ENCODE data around the gene SSC5D. TPM values are rescaled to one million over a fixed set of nuclear protein-coding genes. Genes with fewer than 3 reads are reported as not detected.

SSC5D gene
- total and polyA plus RNA-seq, 10 of the 15 experiments (the other 5 are each of a cell fraction or from before 2014, with no cell fraction given): 0.03 to 0.13 (median 0.05) TPM; not detected in 4

DNA sequence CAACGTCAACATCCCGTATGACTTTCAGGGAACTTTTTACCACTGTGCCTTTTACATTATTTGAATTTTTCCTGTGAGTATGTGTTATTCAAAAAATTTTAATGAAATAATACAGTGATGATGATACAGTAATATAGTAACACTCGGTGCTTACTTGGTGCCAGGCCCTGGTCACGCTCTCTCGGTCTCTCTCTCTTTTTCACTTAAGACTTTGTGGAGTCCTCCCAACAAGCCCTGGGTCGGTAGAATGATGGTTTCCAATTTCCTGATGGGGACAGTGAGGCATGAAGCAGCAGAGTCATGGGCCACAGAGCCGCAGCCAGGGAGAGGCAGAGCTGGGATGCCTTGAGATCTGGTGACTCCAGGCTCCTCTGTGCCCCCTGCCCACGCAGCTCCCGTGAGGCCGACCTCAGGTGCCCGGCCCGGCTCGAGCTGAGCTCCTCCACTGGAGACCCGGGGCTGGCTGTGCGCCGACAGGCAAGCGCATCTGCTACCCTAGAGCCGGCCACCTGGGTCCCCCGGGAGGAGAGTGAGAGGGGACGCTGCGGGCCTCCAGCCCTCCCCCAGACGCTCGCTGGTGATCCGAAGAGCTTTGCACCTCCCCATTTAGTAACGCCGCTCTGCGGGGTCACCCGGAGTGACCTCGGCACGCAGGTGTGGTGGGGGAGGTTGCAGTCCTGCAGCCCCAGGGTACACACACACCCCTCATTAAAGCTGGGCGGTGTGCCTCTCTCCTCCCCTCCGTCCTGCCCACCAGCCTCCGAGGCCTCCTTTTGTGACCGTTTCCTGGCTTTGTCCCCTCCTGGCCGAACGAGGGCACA, 61.5 kb downstream of the SSC5D start:
- no peak for DNase-seq (ENCODE audit: low read depth, low spot score)
- ChIA-PET SMC1A (ENCODE audit: uncharacterized antibody, unreplicated experiment) (no interaction called here), POLR2A (no interaction called here), RAD21 (ENCODE audit: unreplicated experiment) (no interaction called here), CTCF (interaction anchor here (0.6 to 0.9 kb wide), 2 partner anchors 25 to 82 kb away, joined by 3 read pairs; no protein-coding TSS in a partner anchor)
- Histone ChIP-seq H3K4me1 (ENCODE audit: control insufficient read depth, insufficient read depth, low read length) (no peaks in the 10 kb centered on the region), H3K4me2 (ENCODE audit: control insufficient read depth, insufficient read depth) (no peak overlapping the region), H4K20me1 (ENCODE audit: control insufficient read depth, insufficient read depth) (no peaks in the 10 kb centered on the region), H2AFZ (ENCODE audit: control insufficient read depth, low read depth, low read length) (no peak overlapping the region), H3K27me3 (replicated peaks in 1 of 2; ENCODE audit: control insufficient read depth in 2 of 2, insufficient read depth in 2 of 2, low read length in 1 of 2) (peaks cover 1 to 7% of the 10 kb centered on the region in 2 experiments; a peak in 3 of 4 replicates), H3K4me3 (no peak overlapping the region), H3K36me3 (ENCODE audit: control insufficient read depth in 2 of 2, insufficient read depth in 2 of 2, low read length in 1 of 2) (no peaks in the 10 kb centered on the region), H3K9me3 (replicated peaks; ENCODE audit: control insufficient read depth, insufficient read depth, low read length) (no peaks in the 10 kb centered on the region), H3K79me2 (ENCODE audit: control insufficient read depth, insufficient read depth, low read length) (no peaks in the 10 kb centered on the region), H3K27ac (ENCODE audit: control insufficient read depth, insufficient read depth) (no peak overlapping the region), H3K9ac (ENCODE audit: control insufficient read depth, insufficient read depth, low read length) (no peak overlapping the region)
- 4% methylated on average over 36 of the region's 36 CpGs for WGBS (ENCODE audit: insufficient coverage, insufficient replicate concordance, low lambda C conversion rate, missing lambda C conversion rate)
- in situ Hi-C loops (cut with MboI): no loop called here
- intact Hi-C loops (cut with micrococcal nuclease; ENCODE audit: unreplicated experiment): no loop called here
- no TSS peak for BruUV-seq (replicated peaks)
- peak; percentile 48 for ATAC-seq
- TF ChIP-seq NR2F1 (conservative IDR thresholded peaks at IDR 0.05) (0 out of 2 replicates have a peak, but pooled peaks have one; percentile 43), MEF2A (IDR thresholded peaks at IDR 0.05; ENCODE audit: insufficient read depth, low read depth, low read length) (no peak), ZNF622 (IDR thresholded peaks at IDR 0.05) (no peak)
- no peak for FAIRE-seq

DNA sequence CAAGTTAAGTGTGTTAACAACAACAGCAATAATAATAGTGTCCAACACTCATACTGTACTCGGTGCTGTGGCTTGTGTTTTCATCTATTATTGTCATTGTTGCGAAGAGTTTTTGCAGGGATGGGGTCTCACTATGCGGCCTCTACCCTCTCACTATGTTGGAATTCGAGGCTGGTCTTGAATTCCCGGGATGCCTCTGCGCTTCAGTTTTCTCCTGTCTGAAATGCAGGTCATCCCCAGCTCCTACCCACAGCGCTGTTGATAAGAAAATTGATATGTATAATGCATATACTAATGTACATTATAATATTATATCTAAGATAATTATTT, 62.0 kb downstream of the SSC5D start:
- TF ChIP-seq ZNF24 (IDR thresholded peaks at IDR 0.05) (no peak), TAF1 (IDR thresholded peaks at IDR 0.05; ENCODE audit: borderline replicate concordance, low read depth, low read length) (no peak), PAX8 (IDR thresholded peaks at IDR 0.05) (no peak), STAT3 (IDR thresholded peaks at IDR 0.05; ENCODE audit: low read depth, low read length) (no peak), KLF5 (IDR thresholded peaks at IDR 0.05; ENCODE audit: partially characterized antibody) (no peak), POLR2AphosphoS5 (IDR thresholded peaks at IDR 0.05; ENCODE audit: low read length) (no peak)
- TF ChIP-seq, protein P1, sequence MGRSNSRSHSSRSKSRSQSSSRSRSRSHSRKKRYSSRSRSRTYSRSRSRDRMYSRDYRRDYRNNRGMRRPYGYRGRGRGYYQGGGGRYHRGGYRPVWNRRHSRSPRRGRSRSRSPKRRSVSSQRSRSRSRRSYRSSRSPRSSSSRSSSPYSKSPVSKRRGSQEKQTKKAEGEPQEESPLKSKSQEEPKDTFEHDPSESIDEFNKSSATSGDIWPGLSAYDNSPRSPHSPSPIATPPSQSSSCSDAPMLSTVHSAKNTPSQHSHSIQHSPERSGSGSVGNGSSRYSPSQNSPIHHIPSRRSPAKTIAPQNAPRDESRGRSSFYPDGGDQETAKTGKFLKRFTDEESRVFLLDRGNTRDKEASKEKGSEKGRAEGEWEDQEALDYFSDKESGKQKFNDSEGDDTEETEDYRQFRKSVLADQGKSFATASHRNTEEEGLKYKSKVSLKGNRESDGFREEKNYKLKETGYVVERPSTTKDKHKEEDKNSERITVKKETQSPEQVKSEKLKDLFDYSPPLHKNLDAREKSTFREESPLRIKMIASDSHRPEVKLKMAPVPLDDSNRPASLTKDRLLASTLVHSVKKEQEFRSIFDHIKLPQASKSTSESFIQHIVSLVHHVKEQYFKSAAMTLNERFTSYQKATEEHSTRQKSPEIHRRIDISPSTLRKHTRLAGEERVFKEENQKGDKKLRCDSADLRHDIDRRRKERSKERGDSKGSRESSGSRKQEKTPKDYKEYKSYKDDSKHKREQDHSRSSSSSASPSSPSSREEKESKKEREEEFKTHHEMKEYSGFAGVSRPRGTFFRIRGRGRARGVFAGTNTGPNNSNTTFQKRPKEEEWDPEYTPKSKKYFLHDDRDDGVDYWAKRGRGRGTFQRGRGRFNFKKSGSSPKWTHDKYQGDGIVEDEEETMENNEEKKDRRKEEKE (IDR thresholded peaks at IDR 0.05): no peak
- in situ Hi-C loops (cut with MboI) (no loop called here), intact Hi-C loops (cut with micrococcal nuclease; ENCODE audit: unreplicated experiment) (no loop called here)
- Histone ChIP-seq H3K79me2 (ENCODE audit: control insufficient read depth, insufficient read depth, low read length) (no peaks in the 10 kb centered on the region), H3K9ac (ENCODE audit: control insufficient read depth, insufficient read depth, low read length) (no peak overlapping the region), H3K27me3 (replicated peaks in 1 of 2; ENCODE audit: control insufficient read depth in 2 of 2, insufficient read depth in 2 of 2, low read length in 1 of 2) (peaks cover 1 to 7% of the 10 kb centered on the region in 2 experiments; a peak in 3 of 4 replicates), H4K20me1 (ENCODE audit: control insufficient read depth, insufficient read depth) (no peaks in the 10 kb centered on the region), H3K4me3 (no peak overlapping the region), H3K27ac (ENCODE audit: control insufficient read depth, insufficient read depth) (no peak overlapping the region), H3K9me3 (replicated peaks; ENCODE audit: control insufficient read depth, insufficient read depth, low read length) (no peaks in the 10 kb centered on the region), H3K36me3 (ENCODE audit: control insufficient read depth in 2 of 2, insufficient read depth in 2 of 2, low read length in 1 of 2) (no peaks in the 10 kb centered on the region), H3K4me2 (ENCODE audit: control insufficient read depth, insufficient read depth) (no peak overlapping the region), H3K4me1 (ENCODE audit: control insufficient read depth, insufficient read depth, low read length) (no peaks in the 10 kb centered on the region), H2AFZ (ENCODE audit: control insufficient read depth, low read depth, low read length) (no peak overlapping the region)
- no TSS peak for BruUV-seq (replicated peaks)
- DNase-seq (ENCODE audit: low read depth, low spot score) (no peak), FAIRE-seq (no peak), ATAC-seq (no peak)
- 54% methylated on average over 7 of the region's 7 CpGs for WGBS (ENCODE audit: insufficient coverage, insufficient replicate concordance, low lambda C conversion rate, missing lambda C conversion rate)
- ChIA-PET SMC1A (ENCODE audit: uncharacterized antibody, unreplicated experiment) (no interaction called here), CTCF (interaction anchor here (0.9 kb wide), 1 partner anchor 83 kb away, joined by 3 read pairs; no protein-coding TSS in a partner anchor), RAD21 (ENCODE audit: unreplicated experiment) (no interaction called here), POLR2A (no interaction called here)

Data from GM12878 (cell line).